ENCODE data around the gene C6. TPM values are rescaled to one million over a fixed set of nuclear protein-coding genes. Genes with fewer than 3 reads are reported as not detected.

The C6 gene
- total RNA-seq, 1 donor = 0.27 TPM

- TF ChIP-seq, protein P1, sequence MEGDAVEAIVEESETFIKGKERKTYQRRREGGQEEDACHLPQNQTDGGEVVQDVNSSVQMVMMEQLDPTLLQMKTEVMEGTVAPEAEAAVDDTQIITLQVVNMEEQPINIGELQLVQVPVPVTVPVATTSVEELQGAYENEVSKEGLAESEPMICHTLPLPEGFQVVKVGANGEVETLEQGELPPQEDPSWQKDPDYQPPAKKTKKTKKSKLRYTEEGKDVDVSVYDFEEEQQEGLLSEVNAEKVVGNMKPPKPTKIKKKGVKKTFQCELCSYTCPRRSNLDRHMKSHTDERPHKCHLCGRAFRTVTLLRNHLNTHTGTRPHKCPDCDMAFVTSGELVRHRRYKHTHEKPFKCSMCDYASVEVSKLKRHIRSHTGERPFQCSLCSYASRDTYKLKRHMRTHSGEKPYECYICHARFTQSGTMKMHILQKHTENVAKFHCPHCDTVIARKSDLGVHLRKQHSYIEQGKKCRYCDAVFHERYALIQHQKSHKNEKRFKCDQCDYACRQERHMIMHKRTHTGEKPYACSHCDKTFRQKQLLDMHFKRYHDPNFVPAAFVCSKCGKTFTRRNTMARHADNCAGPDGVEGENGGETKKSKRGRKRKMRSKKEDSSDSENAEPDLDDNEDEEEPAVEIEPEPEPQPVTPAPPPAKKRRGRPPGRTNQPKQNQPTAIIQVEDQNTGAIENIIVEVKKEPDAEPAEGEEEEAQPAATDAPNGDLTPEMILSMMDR (IDR thresholded peaks at IDR 0.05; ENCODE audit: insufficient read depth, low read length) = no peak
- no peak overlapping the region for H3K4me3 ChIP-seq (ENCODE audit: low read depth, low read length)
- DNase-seq (ENCODE audit: low read depth) = no peak
These were observed 12.1 kb downstream of the C6 start for GRCh38 chr5:41201082-41201772.

- H3K4me3 ChIP-seq (ENCODE audit: low read depth, low read length) = no peak overlapping the region
- DNase-seq (ENCODE audit: low read depth) = no peak
- TF ChIP-seq, protein P1 (IDR thresholded peaks at IDR 0.05; ENCODE audit: insufficient read depth, low read length) = no peak
These were observed 12.8 kb downstream of the C6 start for GRCh38 chr5:41200506-41200905.

DNA sequence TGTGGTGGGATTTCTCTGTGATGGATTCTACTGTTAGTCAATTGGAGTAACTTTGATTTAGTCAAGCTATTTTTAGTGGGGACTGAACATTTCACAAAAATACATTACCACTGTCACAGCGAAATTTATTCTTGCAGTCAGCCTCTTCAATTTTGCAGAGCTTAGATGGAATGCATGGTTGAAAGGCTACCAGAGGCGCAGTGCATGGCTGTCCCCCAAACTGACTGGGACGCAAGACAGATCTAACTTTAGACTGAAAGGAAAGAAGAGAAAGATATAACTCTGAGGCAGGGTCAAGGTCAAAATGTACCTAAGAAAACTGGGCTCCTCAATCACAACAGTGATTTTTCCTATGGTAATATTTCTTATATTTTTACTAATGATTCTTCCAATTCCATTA is 13.7 kb downstream of the C6 start:
- DNase-seq (ENCODE audit: low read depth) = no peak
- no peak overlapping the region for H3K4me3 ChIP-seq (ENCODE audit: low read depth, low read length)
- TF ChIP-seq, protein P1 (IDR thresholded peaks at IDR 0.05; ENCODE audit: insufficient read depth, low read length) = no peak

- peak; percentile 21 for DNase-seq (ENCODE audit: low read depth)
- TF ChIP-seq, protein P1 (IDR thresholded peaks at IDR 0.05; ENCODE audit: insufficient read depth, low read length) = no peak
- no peak overlapping the region for H3K4me3 ChIP-seq (ENCODE audit: low read depth, low read length)
These were observed 17.1 kb downstream of the C6 start for GRCh38 chr5:41196197-41196596.

DNA sequence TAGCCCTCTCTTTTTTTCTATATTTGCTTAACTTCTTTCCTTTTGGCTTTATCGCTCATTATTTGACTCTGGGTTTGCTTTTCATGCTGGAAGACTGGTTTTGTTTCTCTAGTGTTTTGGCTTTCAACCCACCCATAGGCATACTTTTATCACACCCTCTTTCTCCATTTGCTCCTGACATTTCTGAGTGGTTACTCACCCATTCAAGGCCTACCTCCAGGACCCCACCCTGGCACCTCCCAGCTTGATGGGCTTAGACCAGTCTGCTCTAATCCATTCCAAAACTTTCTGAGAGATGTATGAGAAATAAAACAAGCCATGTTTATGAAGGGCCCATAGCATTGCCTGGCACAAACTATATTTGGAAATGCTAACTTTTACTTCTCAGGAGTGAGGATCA is 18.1 kb downstream of the C6 start:
- H3K4me3 ChIP-seq (ENCODE audit: low read depth, low read length) = no peak overlapping the region
- TF ChIP-seq, protein P1 (IDR thresholded peaks at IDR 0.05; ENCODE audit: insufficient read depth, low read length) = no peak
- no peak for DNase-seq (ENCODE audit: low read depth)

GRCh38 chr5:41194339-41194738 is 19.0 kb downstream of the C6 start:
- TF ChIP-seq, protein P1 (IDR thresholded peaks at IDR 0.05; ENCODE audit: insufficient read depth, low read length) = no peak
- no peak for DNase-seq (ENCODE audit: low read depth)
- H3K4me3 ChIP-seq (ENCODE audit: low read depth, low read length) = no peak overlapping the region

All from fibroblast of the aortic adventitia (primary cell).